PC-3 (cell line): ENCODE data around the gene KLHL21. TPM values are rescaled to one million over a fixed set of nuclear protein-coding genes. Genes with fewer than 3 reads are reported as not detected.
"Not testable (repeated sequence)": the region's sequence is repeated elsewhere in the genome, so short reads cannot be mapped to it uniquely, and the experiment has no call there.

ENCODE experiments used
- ATAC-seq: fragments of 200-7000 bp; cut with Tn5 transposase; 2 replicates; pipeline ENCODE4 v1.9.1; 2020; ENCODE audit warnings: mild to moderate bottlenecking, moderate library complexity
- BruUV-seq: library from RNA; stranded (reverse); fragments of 400-500 nt; replicated peaks from 2 replicates; lab custom pipeline; 2021; lab: Mats Ljungman, UMichigan
- CTCF ChIA-PET: fragments of 300-600 bp; sonication (Branson Sonifier 250); formaldehyde crosslinking; loops from one replicate; lab custom pipeline; 2022; ENCODE audit warnings: antibody characterized with exemption; lab: Charles Lee
- POLR2A ChIA-PET: fragments of 300-600 bp; sonication (Branson Sonifier 250); formaldehyde crosslinking; loops from one replicate; lab custom pipeline; 2022; ENCODE audit warnings: antibody characterized with exemption; ENCODE audit not compliant: unreplicated experiment; lab: Charles Lee
- DNase-seq: peaks from one replicate; pipeline ENCODE4 v3.0.0-alpha.2; 2015
- H2AFZ ChIP-seq: fragments of 300-600 bp; sonication (generic); 2 replicates; pipeline ENCODE4 v1.6.0; 2016; ENCODE audit warnings: antibody characterized with exemption, low read length
- H3F3A ChIP-seq: fragments of 300-600 bp; sonication (generic); one replicate; pipeline ENCODE4 v1.6.0; 2017; ENCODE audit warnings: antibody characterized with exemption, low read length, control low read depth, mild to moderate bottlenecking; ENCODE audit not compliant: unreplicated experiment
- H3K27ac ChIP-seq: fragments of 300-600 bp; sonication (generic); 2 replicates; pipeline ENCODE4 v1.5.1; 2016; ENCODE audit warnings: mild to moderate bottlenecking, low read length
- H3K27me3 ChIP-seq: fragments of 300-600 bp; sonication (generic); 2 replicates; pipeline ENCODE4 v1.6.1; 2016; ENCODE audit warnings: low read length, mixed read lengths
- H3K36me3 ChIP-seq: fragments of 300-600 bp; sonication (generic); 2 replicates; pipeline ENCODE4 v1.6.1; 2016; ENCODE audit warnings: low read depth, mixed run types, low read length, mixed read lengths
- H3K4me1 ChIP-seq: fragments of 300-600 bp; sonication (generic); 2 replicates; pipeline ENCODE4 v1.5.1; 2016; ENCODE audit warnings: low read length; ENCODE audit not compliant: insufficient read depth
- H3K4me2 ChIP-seq: fragments of 300-600 bp; sonication (generic); 2 replicates; pipeline ENCODE4 v1.6.0; 2016; ENCODE audit warnings: low read length
- H3K4me3 ChIP-seq: fragments of 300-600 bp; sonication (generic); 2 replicates; pipeline ENCODE4 v1.5.1; 2016; ENCODE audit warnings: mild to moderate bottlenecking, low read length, mixed read lengths
- H3K79me2 ChIP-seq: fragments of 300-600 bp; sonication (generic); 2 replicates; pipeline ENCODE4 v1.6.1; 2017; ENCODE audit warnings: low read length, mixed read lengths
- H3K9ac ChIP-seq: fragments of 300-600 bp; sonication (generic); 2 replicates; pipeline ENCODE4 v1.6.0; 2016; ENCODE audit warnings: mild to moderate bottlenecking, low read length
- H3K9me2 ChIP-seq: fragments of 300-600 bp; sonication (generic); replicated peaks from 2 replicates; pipeline ENCODE4 v1.6.1; 2016; ENCODE audit warnings: mixed run types, low read length, mixed read lengths
- H3K9me3 ChIP-seq: fragments of 300-600 bp; sonication (generic); 2 replicates; pipeline ENCODE4 v1.6.1; 2016; ENCODE audit warnings: low read length, mixed read lengths
- H4K20me1 ChIP-seq: fragments of 300-600 bp; sonication (generic); 2 replicates; pipeline ENCODE4 v1.6.1; 2016; ENCODE audit warnings: low read length, mixed read lengths
- CTCF ChIP-seq: fragments of 300-600 bp; sonication (generic); conservative IDR thresholded peaks from 2 replicates; pipeline ENCODE4 v1.5.1; 2017; ENCODE audit warnings: antibody characterized with exemption, low read depth, mild to moderate bottlenecking, low read length
- EZH2 ChIP-seq: fragments of 300-600 bp; sonication (generic); IDR thresholded peaks from one replicate; pipeline ENCODE4 v1.6.1; 2017; ENCODE audit warnings: antibody characterized with exemption, mild to moderate bottlenecking, low read length; ENCODE audit not compliant: unreplicated experiment
- EZH2phosphoT487 ChIP-seq: fragments of 300-600 bp; sonication (generic); IDR thresholded peaks from 2 replicates; pipeline ENCODE4 v1.6.1; 2018; ENCODE audit warnings: mild to moderate bottlenecking, antibody characterized with exemption, low read length, borderline replicate concordance
- intact Hi-C: fragments of 100-400 bp; cut with micrococcal nuclease; formaldehyde crosslinking; loops from 2 replicates; pipeline ENCODE4 v1.9.0; 2023
- total RNA-seq: library from RNA; depleted of rRNA; stranded (reverse); fragments of >200 nt; gene quantifications from 2 replicates; pipeline ENCODE4 v1.2.3, GENCODE V29; 2014

KLHL21 gene
- total RNA-seq, 1 experiment from 2014 or later = 82.5 TPM

DNA sequence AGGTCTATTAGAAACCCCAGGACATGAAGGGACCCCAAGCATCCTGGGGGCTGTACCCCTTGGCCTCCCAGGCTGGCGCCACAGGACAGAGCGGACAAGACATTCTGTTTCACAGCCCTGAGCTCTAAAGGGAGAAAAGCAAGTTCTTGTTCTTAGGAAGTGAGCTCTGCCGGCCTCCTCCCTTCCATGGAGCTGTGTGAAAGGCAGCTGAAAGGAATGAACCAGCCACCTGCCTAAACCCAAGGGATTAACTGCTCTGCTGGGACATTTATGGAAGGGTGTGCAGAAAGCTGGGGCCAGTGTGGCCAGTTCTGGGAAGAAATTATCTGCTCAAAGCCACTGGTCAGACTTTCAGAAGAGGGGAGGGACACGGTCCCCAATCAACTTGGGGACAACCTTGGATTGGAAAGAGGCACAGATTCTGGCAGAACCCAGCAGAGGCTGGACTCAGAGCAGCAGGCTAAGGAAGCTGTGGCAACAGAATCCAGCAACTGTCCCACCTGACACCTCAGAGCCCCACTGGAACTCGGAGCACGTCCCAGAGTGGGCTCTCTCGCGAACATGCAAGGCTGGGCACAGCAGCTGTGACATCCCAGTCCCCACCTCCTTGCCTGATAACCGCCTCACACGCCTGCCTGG, 2.1 kb downstream of the KLHL21 start:
- no peak for ATAC-seq

GRCh38 chr1:6599991-6600390, 2.7 kb downstream of the KLHL21 start:
- CTCF ChIA-PET = interaction anchor here (0.5 to 0.8 kb wide), 2 partner anchors 18 to 20 kb away, joined by 3 to 4 read pairs; partner anchors contain the start of gene ZBTB48
- DNase-seq, H3K9me2 ChIP-seq, H2AFZ ChIP-seq, intact Hi-C loops, H3K9me3 ChIP-seq, BruUV-seq, ATAC-seq, H3F3A ChIP-seq, H3K27me3 ChIP-seq: not testable (repeated sequence)
- Histone ChIP-seq H3K4me2 (peak overlapping the region; percentile 92), H3K79me2 (peaks cover 76% of the 10 kb centered on the region), H3K36me3 (peaks cover 36% of the 10 kb centered on the region), H3K9ac (peak overlapping the region; percentile 91), H3K4me3 (peak overlapping the region; percentile 86), H3K4me1 (peaks cover 30% of the 10 kb centered on the region), H3K27ac (peak overlapping the region; percentile 93), H4K20me1 (peaks cover 54% of the 10 kb centered on the region)
- POLR2A ChIA-PET = interaction anchor here (0.6 to 0.7 kb wide), 2 partner anchors 16 to 24 kb away, joined by 3 to 6 read pairs; partner anchors contain the start of gene THAP3

More for the DNA sequence above, 2.1 kb downstream of the KLHL21 start:
- Histone ChIP-seq H3K9ac (peak overlapping the region; percentile 91), H3K27ac (peak overlapping the region; percentile 93), H2AFZ (no peak overlapping the region), H3K9me3 (no peaks in the 10 kb centered on the region), H3K36me3 (peaks cover 31% of the 10 kb centered on the region), H3K9me2 (no peaks in the 10 kb centered on the region), H3K4me3 (peak overlapping the region; percentile 86), H3K79me2 (peaks cover 71% of the 10 kb centered on the region), H3K4me2 (peak overlapping the region; percentile 92), H3K4me1 (peaks cover 30% of the 10 kb centered on the region), H3K27me3 (no peaks in the 10 kb centered on the region), H3F3A (no peaks in the 10 kb centered on the region), H4K20me1 (peaks cover 49% of the 10 kb centered on the region)
- ChIA-PET POLR2A (interaction anchor here (0.6 to 0.7 kb wide), 2 partner anchors 15 to 24 kb away, joined by 3 to 6 read pairs; partner anchors contain the start of gene THAP3), CTCF (interaction anchor here (0.5 to 0.8 kb wide), 2 partner anchors 18 to 20 kb away, joined by 3 to 4 read pairs; partner anchors contain the start of gene ZBTB48)
- intact Hi-C loops = loop anchor here (1.0 kb wide), 5 partner anchors 12 to 109 kb away; partner anchors contain the start of genes NOL9, PLEKHG5 and ZBTB48
- TF ChIP-seq EZH2 = no peak
- no peak for TF ChIP-seq CTCF
- DNase-seq = no peak
- TSS peak; percentile 58 for BruUV-seq

GRCh38 chr1:6599141-6599975, 3.3 kb downstream of the KLHL21 start:
- ATAC-seq = no peak

More at GRCh38 chr1:6599141-6599975, 3.3 kb downstream of the KLHL21 start:
- Histone ChIP-seq H2AFZ (no peak overlapping the region), H3F3A (no peaks in the 10 kb centered on the region), H4K20me1 (peaks cover 54% of the 10 kb centered on the region), H3K79me2 (peaks cover 76% of the 10 kb centered on the region), H3K36me3 (peaks cover 41% of the 10 kb centered on the region), H3K9me3 (no peaks in the 10 kb centered on the region), H3K9ac (peak overlapping the region; percentile 11; the same call in 1 of the 2 replicates), H3K4me3 (peak overlapping the region; percentile 86), H3K4me1 (peaks cover 29% of the 10 kb centered on the region), H3K27me3 (no peaks in the 10 kb centered on the region), H3K27ac (peak overlapping the region; percentile 23; the same call in 1 of the 2 replicates), H3K9me2 (no peaks in the 10 kb centered on the region), H3K4me2 (peak overlapping the region; percentile 92)
- POLR2A ChIA-PET = no interaction called here
- TF ChIP-seq EZH2 (no peak), CTCF (no peak), EZH2phosphoT487 (no peak; the same call in 1 of the 2 replicates)
- peak; percentile 70 for DNase-seq
- CTCF ChIA-PET = interaction anchor here (0.8 kb wide), 1 partner anchor 19 kb away, joined by 4 read pairs; the partner anchor contains the start of gene ZBTB48
- BruUV-seq = no TSS peak
- intact Hi-C loops = no loop called here
